Endothelial cell of umbilical vein (primary cell): Measurements from ENCODE around the gene GIT2. TPM values are rescaled to one million over a fixed set of nuclear protein-coding genes. Genes with fewer than 3 reads are reported as not detected.
A peak's percentile ranks its signal among the peaks of the same experiment; 100 is the strongest.

ENCODE experiments used
- BruUV-seq: library from RNA; stranded (reverse); fragments of 400-500 nt; replicated peaks from 2 replicates; lab custom pipeline; 2021; lab: Mats Ljungman, UMichigan
- CTCF ChIA-PET: fragments of 300-600, 350-600 bp; sonication (Branson Sonifier 250); formaldehyde crosslinking; loops from one replicate; lab custom pipeline; 2021; ENCODE audit warnings: antibody characterized with exemption, inconsistent platforms; lab: Charles Lee
- POLR2A ChIA-PET: fragments of 300-600, 350-600 bp; sonication (Branson Sonifier 250); formaldehyde crosslinking; loops from one replicate; lab custom pipeline; 2021; ENCODE audit warnings: antibody characterized with exemption, inconsistent platforms; lab: Charles Lee
- DNase-seq: peaks from one replicate; pipeline ENCODE4 v3.0.0-alpha.2; 2011; ENCODE audit warnings: low read depth, low spot score
- FAIRE-seq: peaks from 2 replicates; lab custom pipeline; 2011; peaks lifted over from hg19 to GRCh38; lab: Jason Lieb, UNC
- H2AFZ ChIP-seq: 2 replicates; pipeline ENCODE4 v1.6.0; 2012; ENCODE audit warnings: low read depth, low read length, control low read depth, inconsistent platforms
- H3K27ac ChIP-seq: 2 replicates; pipeline ENCODE4 v1.5.1; 2011; ENCODE audit warnings: low read depth, mild to moderate bottlenecking, control low read depth, low read length, moderate library complexity; ENCODE audit not compliant: insufficient read depth
- H3K27me3 ChIP-seq, 2 experiments: 2 replicates each; pipeline versions ENCODE4 v1.6.0 to v1.6.1; 2011; ENCODE audit warnings: low read length in 2 of 2, mixed read lengths in 1 of 2; ENCODE audit not compliant: control insufficient read depth in 2 of 2, insufficient read depth in 2 of 2
- H3K36me3 ChIP-seq, 2 experiments: 2 replicates in 1 of 2; 3 replicates in 1 of 2; pipeline ENCODE4 v1.5.1; 2011; ENCODE audit warnings: low read length in 2 of 2, mild to moderate bottlenecking in 1 of 2, moderate library complexity in 1 of 2; ENCODE audit not compliant: control insufficient read depth in 2 of 2, insufficient read depth in 2 of 2; ENCODE audit errors: extremely low read depth in 1 of 2
- H3K4me1 ChIP-seq: 3 replicates; pipeline ENCODE4 v1.5.1; 2011; ENCODE audit warnings: mild to moderate bottlenecking, low read length; ENCODE audit not compliant: control insufficient read depth, insufficient read depth; ENCODE audit errors: extremely low read depth
- H3K4me2 ChIP-seq: 2 replicates; pipeline ENCODE4 v1.6.1; 2011; ENCODE audit warnings: low read length, control low read depth, mixed read lengths; ENCODE audit not compliant: insufficient read depth
- H3K4me3 ChIP-seq, 3 experiments: fragments of 200-600 bp in 1 of 3; sonication (generic), shearing (Covaris generic) in 1 of 3; replicated peaks in 1 of 3; 2 replicates each; pipeline ENCODE4 v1.5.1; 2011 to 2016; ENCODE audit warnings: control low read depth in 3 of 3, low read length in 3 of 3, mild to moderate bottlenecking in 2 of 3, inconsistent platforms in 1 of 3, low read depth in 1 of 3, moderate library complexity in 1 of 3; ENCODE audit not compliant: insufficient read depth in 1 of 3
- H3K79me2 ChIP-seq: 2 replicates; pipeline ENCODE4 v1.6.0; 2012; ENCODE audit warnings: low read length, inconsistent platforms; ENCODE audit not compliant: control insufficient read depth, insufficient read depth
- H3K9ac ChIP-seq: replicated peaks from 2 replicates; pipeline ENCODE3; 2011; ENCODE audit warnings: low read length, control low read depth; ENCODE audit not compliant: insufficient read depth; ENCODE audit errors: extremely low read depth
- H3K9me1 ChIP-seq: replicated peaks from 3 replicates; pipeline ENCODE4 v1.6.0; 2011; ENCODE audit warnings: mild to moderate bottlenecking, low read length; ENCODE audit not compliant: control insufficient read depth, insufficient read depth; ENCODE audit errors: extremely low read depth
- H3K9me3 ChIP-seq: replicated peaks from 2 replicates; pipeline ENCODE4 v1.5.1; 2012; ENCODE audit warnings: low read length, inconsistent platforms; ENCODE audit not compliant: control insufficient read depth, insufficient read depth
- H4K20me1 ChIP-seq: replicated peaks from 2 replicates; pipeline ENCODE3; 2011; ENCODE audit warnings: mild to moderate bottlenecking, low read length; ENCODE audit not compliant: control insufficient read depth, insufficient read depth; ENCODE audit errors: extremely low read depth
- FOS ChIP-seq: IDR thresholded peaks from 2 replicates; pipeline ENCODE4 v1.6.1; 2011; ENCODE audit warnings: mild to moderate bottlenecking, low read length, moderate library complexity, borderline replicate concordance; ENCODE audit not compliant: insufficient read depth
- GATA2 ChIP-seq: IDR thresholded peaks from 2 replicates; pipeline ENCODE4 v1.7.0; 2011; ENCODE audit warnings: low read depth, mild to moderate bottlenecking, moderate library complexity, mixed read lengths, low read length; ENCODE audit not compliant: insufficient read length, insufficient read depth
- JUN ChIP-seq: IDR thresholded peaks from 2 replicates; pipeline ENCODE4 v1.6.1; 2011; ENCODE audit warnings: borderline replicate concordance, low read depth; ENCODE audit not compliant: insufficient read length, insufficient read depth
- MYC ChIP-seq: IDR thresholded peaks from one replicate; pipeline ENCODE4 v1.6.1; 2011; ENCODE audit warnings: mild to moderate bottlenecking, low read depth, low read length
- POLR2A ChIP-seq: IDR thresholded peaks from 2 replicates; pipeline ENCODE4 v1.6.1; 2012; ENCODE audit warnings: low read depth, mild to moderate bottlenecking, control low read depth, low read length
- POLR2AphosphoS5 ChIP-seq: IDR thresholded peaks from 2 replicates; pipeline ENCODE4 v1.6.1; 2012; ENCODE audit warnings: low read depth, mild to moderate bottlenecking, control low read depth, low read length, moderate library complexity; ENCODE audit not compliant: insufficient read depth
- dilution Hi-C: fragments of 300-500 bp; cut with MboI; formaldehyde crosslinking; loops from one replicate; pipeline ENCODE4 v1.15.0; 2019; ENCODE audit warnings: low sequenced_read_pairs; ENCODE audit not compliant: extremely low pct_ligation_motif_present
- intact Hi-C: fragments of 100-400 bp; cut with micrococcal nuclease; formaldehyde crosslinking; loops from one replicate; pipeline ENCODE4 v1.10.0; 2022
- polyA plus RNA-seq, 4 experiments: library from polyadenylated mRNA; depleted of rRNA in 3 of 4; stranded (reverse) in 3 of 4; unstranded in 1 of 4; fragments of >200 nt; gene quantifications; 2 replicates each; pipeline versions ENCODE4 v1.2.1 to v1.2.3, GENCODE V29; 2011 to 2012; ENCODE audit warnings: missing spikeins in 1 of 4
- total RNA-seq: library from RNA; stranded (reverse); gene quantifications from 2 replicates; pipeline ENCODE4 v1.2.3, GENCODE V29; 2021
- TF ChIP-seq, protein P1 (sequence below), 2 donors: IDR thresholded peaks; 1 replicate in 1 of 2; 2 replicates in 1 of 2; pipeline ENCODE4 v1.5.1; 2011; ENCODE audit warnings: low read length in 2 of 2, mild to moderate bottlenecking in 2 of 2, moderate library complexity in 2 of 2, control low read depth in 1 of 2, inconsistent platforms in 1 of 2, low read depth in 1 of 2; ENCODE audit not compliant: insufficient read depth in 1 of 2; ENCODE audit errors: extremely low read depth in 1 of 2
- TF ChIP-seq, protein P2 (sequence below): IDR thresholded peaks from 2 replicates; pipeline ENCODE4 v1.6.1; 2011; ENCODE audit not compliant: insufficient read depth, insufficient read length

GIT2 gene
- total and polyA plus RNA-seq, 2 donors (not counting 3 experiments of a cell fraction or from before 2014, with no cell fraction given): 37.3 to 77.2 TPM

DNA sequence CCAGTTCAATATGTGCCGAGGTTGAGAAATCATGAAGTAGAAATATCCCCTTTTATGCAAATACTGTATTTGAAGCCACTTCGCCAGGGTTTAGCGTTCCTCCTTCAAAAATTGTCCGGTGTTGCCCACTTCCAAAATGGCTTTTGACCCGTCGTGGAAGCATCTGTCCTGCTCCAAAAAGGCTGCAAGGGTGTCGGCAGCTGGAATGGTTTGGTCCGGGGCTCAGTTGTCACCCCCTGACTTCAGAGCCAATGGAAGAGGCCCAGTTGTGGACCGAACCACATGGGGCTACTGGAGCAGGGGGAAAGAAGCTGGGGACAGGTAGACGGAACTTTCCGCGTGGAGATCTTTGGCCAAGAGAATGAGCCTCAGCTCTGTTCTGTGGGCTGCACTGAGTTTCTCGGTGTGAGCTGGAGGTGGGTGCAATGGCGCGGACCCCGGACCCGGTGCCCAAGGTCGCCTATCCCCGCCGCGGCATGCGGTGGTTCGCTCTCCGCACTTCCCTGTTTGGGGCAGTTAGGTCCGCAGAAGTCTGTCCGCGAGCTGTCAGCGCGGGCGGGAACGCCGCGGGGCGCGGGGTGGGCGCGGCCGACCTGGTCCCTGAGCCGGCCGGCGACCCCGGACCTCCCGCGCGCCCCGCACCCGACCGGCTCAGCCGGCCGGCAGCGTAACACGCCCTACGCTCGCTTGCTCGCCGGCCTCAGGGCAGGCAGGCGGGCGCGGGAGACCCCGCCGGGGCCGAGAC lies 2.9 kb upstream of the GIT2 start, which contains the start of gene ANKRD13A:
ANKRD13A (plus strand) TSS at position 527 of the 745 bp plus-strand sequence. CDS start 259 bp downstream, outside the sequence.
- dilution Hi-C loops: no loop called here

More for the DNA sequence above, 2.9 kb upstream of the GIT2 start, which contains the start of gene ANKRD13A:
- FAIRE-seq (peak; percentile 91), DNase-seq (peak; percentile 92)
- peaks cover 20% of the 10 kb centered on the region for H3K79me2 ChIP-seq
- H3K4me2 ChIP-seq: peak within 1 kb of the TSS; percentile 89
- no peaks in the 10 kb centered on the region for H3K27me3 ChIP-seq
- peak within 1 kb of the TSS; percentile 31 to 65 (median 64) for H3K4me3 ChIP-seq
- ChIA-PET CTCF (interaction anchor here (1.0 to 1.3 kb wide), 2 partner anchors 25 to 432 kb away, joined by 4 to 5 read pairs; no protein-coding TSS in a partner anchor), POLR2A (no interaction called here)
- no peaks in the 10 kb centered on the region for H3K9me1 ChIP-seq
- peak within 1 kb of the TSS; percentile 99 for H2AFZ ChIP-seq
- peak within 1 kb of the TSS; percentile 96 for H3K27ac ChIP-seq
- H3K4me1 ChIP-seq: peaks cover 27% of the 10 kb centered on the region
- BruUV-seq: no TSS peak
- TF ChIP-seq JUN: no peak
- TF ChIP-seq, protein P1, sequence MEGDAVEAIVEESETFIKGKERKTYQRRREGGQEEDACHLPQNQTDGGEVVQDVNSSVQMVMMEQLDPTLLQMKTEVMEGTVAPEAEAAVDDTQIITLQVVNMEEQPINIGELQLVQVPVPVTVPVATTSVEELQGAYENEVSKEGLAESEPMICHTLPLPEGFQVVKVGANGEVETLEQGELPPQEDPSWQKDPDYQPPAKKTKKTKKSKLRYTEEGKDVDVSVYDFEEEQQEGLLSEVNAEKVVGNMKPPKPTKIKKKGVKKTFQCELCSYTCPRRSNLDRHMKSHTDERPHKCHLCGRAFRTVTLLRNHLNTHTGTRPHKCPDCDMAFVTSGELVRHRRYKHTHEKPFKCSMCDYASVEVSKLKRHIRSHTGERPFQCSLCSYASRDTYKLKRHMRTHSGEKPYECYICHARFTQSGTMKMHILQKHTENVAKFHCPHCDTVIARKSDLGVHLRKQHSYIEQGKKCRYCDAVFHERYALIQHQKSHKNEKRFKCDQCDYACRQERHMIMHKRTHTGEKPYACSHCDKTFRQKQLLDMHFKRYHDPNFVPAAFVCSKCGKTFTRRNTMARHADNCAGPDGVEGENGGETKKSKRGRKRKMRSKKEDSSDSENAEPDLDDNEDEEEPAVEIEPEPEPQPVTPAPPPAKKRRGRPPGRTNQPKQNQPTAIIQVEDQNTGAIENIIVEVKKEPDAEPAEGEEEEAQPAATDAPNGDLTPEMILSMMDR (IDR thresholded peaks at IDR 0.05; ENCODE audit: extremely low read depth in 1 of 2, insufficient read depth in 1 of 2, low read depth in 1 of 2, low read length in 2 of 2): no peak
- no peak for TF ChIP-seq GATA2
- no peak for TF ChIP-seq FOS
- TF ChIP-seq, protein P2, sequence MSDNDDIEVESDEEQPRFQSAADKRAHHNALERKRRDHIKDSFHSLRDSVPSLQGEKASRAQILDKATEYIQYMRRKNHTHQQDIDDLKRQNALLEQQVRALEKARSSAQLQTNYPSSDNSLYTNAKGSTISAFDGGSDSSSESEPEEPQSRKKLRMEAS: peak; percentile 40
- TF ChIP-seq POLR2AphosphoS5: peak; percentile 88
- TF ChIP-seq POLR2A: peak; percentile 86
- no peak for TF ChIP-seq MYC
- no peaks in the 10 kb centered on the region for H3K36me3 ChIP-seq
- H3K9ac ChIP-seq: peak within 1 kb of the TSS; percentile 98
- H3K9me3 ChIP-seq: no peaks in the 10 kb centered on the region
- no peaks in the 10 kb centered on the region for H4K20me1 ChIP-seq
- intact Hi-C loops: loop anchor here (1.0 to 5.0 kb wide), 3 partner anchors 25 to 52 kb away; no protein-coding TSS in a partner anchor
